ENCODE data around the gene SUCO. TPM values are rescaled to one million over a fixed set of nuclear protein-coding genes. Genes with fewer than 3 reads are reported as not detected.

SUCO gene
- polyA plus RNA-seq, 1 donor (not counting 4 experiments of a cell fraction or from before 2014, with no cell fraction given): 13.8 TPM

GRCh38 chr1:172647987-172648386, 115.0 kb downstream of the SUCO start:
- no peak overlapping the region for H2AFZ ChIP-seq (ENCODE audit: control insufficient read depth, low read length)
- no peak overlapping the region for H3K27ac ChIP-seq (ENCODE audit: control insufficient read depth, insufficient read depth, low read length)
- H4K20me1 ChIP-seq (ENCODE audit: control insufficient read depth, extremely low read depth, insufficient read depth, low read length): no peaks in the 10 kb centered on the region
- H3K9ac ChIP-seq (ENCODE audit: control insufficient read depth, extremely low read depth, insufficient read depth, low read length): no peak overlapping the region
- DNase-seq (ENCODE audit: low read depth, low spot score): no peak
- H3K36me3 ChIP-seq (ENCODE audit: control insufficient read depth in 2 of 2, extremely low read depth in 1 of 2, insufficient read depth in 2 of 2, low read length in 2 of 2): no peaks in the 10 kb centered on the region
- no peak for FAIRE-seq
- no peaks in the 10 kb centered on the region for H3K9me1 ChIP-seq (ENCODE audit: control insufficient read depth, extremely low read depth, insufficient read depth, low read length)
- no peak overlapping the region for H3K4me3 ChIP-seq (ENCODE audit: control insufficient read depth in 2 of 3, extremely low read depth in 1 of 3, insufficient read depth in 2 of 3, low read depth in 1 of 3, low read length in 3 of 3)
- no peaks in the 10 kb centered on the region for H3K27me3 ChIP-seq (ENCODE audit: control insufficient read depth, extremely low read depth, insufficient read depth, low read length)
- TF ChIP-seq CTCF (optimal IDR thresholded peaks at IDR 0.05 in 1 of 3, IDR thresholded peaks at IDR 0.05 in 1 of 3, conservative IDR thresholded peaks at IDR 0.05 in 1 of 3; ENCODE audit: extremely low read depth in 1 of 3, insufficient read depth in 2 of 3, low read length in 3 of 3): no peak
- no peak for TF ChIP-seq EZH2 (IDR thresholded peaks at IDR 0.05; ENCODE audit: low read length)
- H3K4me1 ChIP-seq (ENCODE audit: control insufficient read depth, extremely low read depth, insufficient read depth, low read length): peaks cover 7% of the 10 kb centered on the region
- no peaks in the 10 kb centered on the region for H3K9me3 ChIP-seq (ENCODE audit: control insufficient read depth, low read depth, low read length)
- no peaks in the 10 kb centered on the region for H3K79me2 ChIP-seq (ENCODE audit: control insufficient read depth, insufficient read depth, low read length)
- H3K4me2 ChIP-seq (ENCODE audit: control insufficient read depth, extremely low read depth, insufficient read depth, low read depth, low read length): no peak overlapping the region
- dilution Hi-C loops (cut with MboI; ENCODE audit: extremely low pct_ligation_motif_present, low sequenced_read_pairs): no loop called here

GRCh38 chr1:172650474-172651193, 117.7 kb downstream of the SUCO start:
- Histone ChIP-seq H4K20me1 (ENCODE audit: control insufficient read depth, extremely low read depth, insufficient read depth, low read length) (no peaks in the 10 kb centered on the region), H3K79me2 (ENCODE audit: control insufficient read depth, insufficient read depth, low read length) (no peaks in the 10 kb centered on the region)
- DNase-seq (ENCODE audit: low read depth, low spot score): no peak

More at GRCh38 chr1:172650474-172651193, 117.7 kb downstream of the SUCO start:
- Histone ChIP-seq H3K4me1 (ENCODE audit: control insufficient read depth, extremely low read depth, insufficient read depth, low read length) (peaks cover 20% of the 10 kb centered on the region), H3K9me1 (ENCODE audit: control insufficient read depth, extremely low read depth, insufficient read depth, low read length) (no peaks in the 10 kb centered on the region), H2AFZ (ENCODE audit: control insufficient read depth, low read length) (no peak overlapping the region), H3K27ac (ENCODE audit: control insufficient read depth, insufficient read depth, low read length) (no peak overlapping the region), H3K9me3 (ENCODE audit: control insufficient read depth, low read depth, low read length) (no peaks in the 10 kb centered on the region), H3K27me3 (ENCODE audit: control insufficient read depth, extremely low read depth, insufficient read depth, low read length) (no peaks in the 10 kb centered on the region), H3K9ac (ENCODE audit: control insufficient read depth, extremely low read depth, insufficient read depth, low read length) (no peak overlapping the region), H3K4me2 (ENCODE audit: control insufficient read depth, extremely low read depth, insufficient read depth, low read depth, low read length) (no peak overlapping the region), H3K36me3 (ENCODE audit: control insufficient read depth in 2 of 2, extremely low read depth in 1 of 2, insufficient read depth in 2 of 2, low read length in 2 of 2) (no peaks in the 10 kb centered on the region), H3K4me3 (ENCODE audit: control insufficient read depth in 2 of 3, extremely low read depth in 1 of 3, insufficient read depth in 2 of 3, low read depth in 1 of 3, low read length in 3 of 3) (no peak overlapping the region)
- FAIRE-seq: no peak
- TF ChIP-seq CTCF (optimal IDR thresholded peaks at IDR 0.05 in 1 of 3, IDR thresholded peaks at IDR 0.05 in 1 of 3, conservative IDR thresholded peaks at IDR 0.05 in 1 of 3; ENCODE audit: extremely low read depth in 1 of 3, insufficient read depth in 2 of 3, low read length in 3 of 3): no peak
- no peak for TF ChIP-seq EZH2 (IDR thresholded peaks at IDR 0.05; ENCODE audit: low read length)
- dilution Hi-C loops (cut with MboI; ENCODE audit: extremely low pct_ligation_motif_present, low sequenced_read_pairs): no loop called here

Data from keratinocyte (primary cell).